CD14-positive monocyte (primary cell): ENCODE measurements around the gene SYNDIG1L. TPM values are rescaled to one million over a fixed set of nuclear protein-coding genes. Genes with fewer than 3 reads are reported as not detected.

Source experiments
- DNase-seq, 3 donors: peaks; one replicate each; pipeline ENCODE4 v3.0.0-alpha.2; 2011 to 2022
- H2AFZ ChIP-seq: 2 replicates; pipeline ENCODE4 v1.6.0; 2012; ENCODE audit warnings: mild to moderate bottlenecking, low read depth, low read length, inconsistent platforms; ENCODE audit not compliant: insufficient read depth, poor library complexity, severe bottlenecking
- H3K27ac ChIP-seq, 2 donors: 1 replicate in 1 of 2; 2 replicates in 1 of 2; pipeline ENCODE4 v1.5.1; 2012 to 2013; ENCODE audit warnings: low read length in 2 of 2, control low read depth in 1 of 2, inconsistent platforms in 1 of 2, low read depth in 1 of 2, mild to moderate bottlenecking in 1 of 2
- H3K27me3 ChIP-seq, 2 donors: one replicate each; pipeline versions ENCODE4 v1.6.0 to v1.6.1; 2011 to 2013; ENCODE audit warnings: low read length in 2 of 2; ENCODE audit not compliant: control insufficient read depth in 2 of 2, insufficient read depth in 2 of 2
- H3K36me3 ChIP-seq, 2 donors: replicated peaks in 1 of 2; 1 replicate in 1 of 2; 2 replicates in 1 of 2; pipeline versions ENCODE4 v1.5.1 to v1.6.1; 2012 to 2013; ENCODE audit warnings: low read length in 2 of 2, control low read depth in 1 of 2, inconsistent platforms in 1 of 2, mild to moderate bottlenecking in 1 of 2; ENCODE audit not compliant: insufficient read depth in 2 of 2, control insufficient read depth in 1 of 2
- H3K4me1 ChIP-seq, 2 donors: 1 replicate in 1 of 2; 2 replicates in 1 of 2; pipeline versions ENCODE4 v1.5.1 to v1.6.1; 2012 to 2013; ENCODE audit warnings: low read length in 2 of 2, control low read depth in 1 of 2, inconsistent platforms in 1 of 2, mild to moderate bottlenecking in 1 of 2, moderate library complexity in 1 of 2; ENCODE audit not compliant: insufficient read depth in 2 of 2, control insufficient read depth in 1 of 2
- H3K4me2 ChIP-seq: replicated peaks from 2 replicates; pipeline ENCODE3; 2012; ENCODE audit warnings: low read length, moderate library complexity, mild to moderate bottlenecking; ENCODE audit not compliant: poor library complexity, severe bottlenecking; ENCODE audit errors: extremely low read depth
- H3K4me3 ChIP-seq, 3 experiments: fragments of 200-600 bp in 1 of 3; sonication (generic) in 1 of 3; replicated peaks in 1 of 3; 1 replicate in 2 of 3; 2 replicates in 1 of 3; pipeline ENCODE4 v1.5.1; 2011 to 2013; ENCODE audit warnings: low read length in 3 of 3, mild to moderate bottlenecking in 3 of 3, control low read depth in 2 of 3, low read depth in 2 of 3, inconsistent platforms in 1 of 3, moderate library complexity in 1 of 3
- H3K79me2 ChIP-seq: 2 replicates; pipeline ENCODE4 v1.6.0; 2012; ENCODE audit warnings: mild to moderate bottlenecking, control low read depth, inconsistent platforms, low read length, moderate library complexity; ENCODE audit not compliant: insufficient read depth
- H3K9ac ChIP-seq: 2 replicates; pipeline ENCODE4 v1.6.0; 2017; ENCODE audit warnings: low read length, mild to moderate bottlenecking; ENCODE audit not compliant: insufficient read depth, poor library complexity, severe bottlenecking
- H3K9me3 ChIP-seq, 2 donors: replicated peaks in 1 of 2; 1 replicate in 1 of 2; 2 replicates in 1 of 2; pipeline versions ENCODE4 v1.5.1 to v1.6.1; 2012 to 2013; ENCODE audit warnings: low read length in 2 of 2, control low read depth in 1 of 2; ENCODE audit not compliant: control insufficient read depth in 1 of 2, insufficient read depth in 1 of 2
- H4K20me1 ChIP-seq: 2 replicates; pipeline ENCODE4 v1.6.0; 2012; ENCODE audit warnings: mild to moderate bottlenecking, low read length, control low read depth, moderate library complexity; ENCODE audit not compliant: insufficient read depth
- H3K27ac Mint-ChIP-seq, 7 donors: one replicate each; pipeline ENCODE4 v1.8.0; 2020; ENCODE audit warnings: mild to moderate bottlenecking in 7 of 7, mixed read lengths in 7 of 7, moderate library complexity in 6 of 7, inconsistent platforms in 2 of 7
- H3K27me3 Mint-ChIP-seq, 3 donors: one replicate each; pipeline ENCODE4 v1.8.0; 2021 to 2022; ENCODE audit warnings: low read depth in 3 of 3, mild to moderate bottlenecking in 3 of 3, mixed read lengths in 3 of 3, moderate library complexity in 3 of 3, inconsistent platforms in 1 of 3
- H3K36me3 Mint-ChIP-seq, 2 donors: one replicate each; pipeline ENCODE4 v1.8.0; 2020; ENCODE audit warnings: mixed read lengths in 2 of 2, inconsistent platforms in 1 of 2, mild to moderate bottlenecking in 1 of 2
- H3K4me1 Mint-ChIP-seq: one replicate; pipeline ENCODE4 v1.8.0; 2020; ENCODE audit warnings: mild to moderate bottlenecking, mixed read lengths
- H3K4me3 Mint-ChIP-seq, 2 donors: one replicate each; pipeline ENCODE4 v1.8.0; 2020; ENCODE audit warnings: mild to moderate bottlenecking in 2 of 2, mixed read lengths in 2 of 2, moderate library complexity in 1 of 2
- H3K9me3 Mint-ChIP-seq, 7 donors: one replicate each; pipeline ENCODE4 v1.8.0; 2020 to 2022; ENCODE audit warnings: mixed read lengths in 7 of 7, mild to moderate bottlenecking in 6 of 7, moderate library complexity in 6 of 7, inconsistent platforms in 2 of 7
- WGBS: methylation state at CpG from one replicate; pipeline ENCODE4 v1.1.5; 2013; ENCODE audit warnings: missing lambda C conversion rate; ENCODE audit not compliant: insufficient coverage; 5-methylcytosine and 5-hydroxymethylcytosine counted together
- intact Hi-C, 2 donors: fragments of 100-400 bp; cut with micrococcal nuclease; formaldehyde crosslinking; loops; one replicate each; pipeline versions ENCODE4 v1.15.0 to v1.15.1; 2023
- polyA minus RNA-seq: library from RNA; depleted of rRNA, polyadenylated mRNA; stranded (reverse); fragments of >200 nt; gene quantifications from 2 replicates; pipeline ENCODE4 v1.2.3, GENCODE V29; 2012
- polyA plus RNA-seq, 3 donors: library from polyadenylated mRNA; depleted of rRNA in 1 of 3; unstranded in 2 of 3; stranded (reverse) in 1 of 3; fragments of 300-500 nt in 2 of 3; fragments of >200 nt in 1 of 3; fragmentation: Illumina TruSeq in 2 of 3; gene quantifications; 1 replicate in 2 of 3; 2 replicates in 1 of 3; pipeline ENCODE4 v1.2.3, GENCODE V29; 2012 to 2021
- total RNA-seq, 12 experiments: library from RNA in 1 of 12; stranded (reverse) in 1 of 12; fragments of 120-200 nt in 1 of 12; gene quantifications; one replicate each; pipeline ENCODE4 v1.2.4 and lab custom pipeline; 2013 to 2026; ENCODE audit warnings: mixed read lengths in 6 of 12, inconsistent platforms in 1 of 12
- TF ChIP-seq, protein P1 (sequence below): fragments of 200-600 bp; IDR thresholded peaks from one replicate; pipeline ENCODE4 v1.8.0; 2022; ENCODE audit warnings: antibody characterized with exemption, mild to moderate bottlenecking

SYNDIG1L gene
- total RNA-seq (2013) = 0.04 TPM
- not detected for polyA plus RNA-seq
- 0.16 TPM in 1 of 2 replicates, not detected in the other for polyA minus RNA-seq
- 0 to 0.66 (median 0.05) reads per million in 11 experiments for total RNA-seq (lab: John Stamatoyannopoulos, UW)

DNA sequence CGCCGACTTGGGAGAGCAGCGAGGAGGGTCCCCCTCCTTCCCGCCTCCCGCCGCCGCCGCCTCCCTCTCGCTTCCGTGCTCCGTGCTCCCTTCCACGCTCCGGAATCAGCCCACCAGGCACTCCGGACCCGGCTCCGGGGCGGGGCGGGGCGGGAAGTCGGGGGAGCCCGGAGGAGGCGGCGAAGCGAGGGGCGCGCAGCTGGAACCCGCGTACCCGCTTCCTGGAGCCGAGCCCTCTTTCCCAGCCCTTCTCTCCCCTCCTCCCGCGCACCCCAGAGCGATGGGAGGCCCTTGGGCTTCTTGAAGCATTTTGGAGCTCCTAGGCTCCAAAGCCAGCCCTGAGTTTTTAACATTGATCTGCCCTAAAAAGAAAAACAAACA lies at the start of gene SYNDIG1L:
Gene SYNDIG1L (minus strand): TSS at position 9 of the 381 bp plus-strand sequence. CDS start 16,466 bp downstream, outside the sequence.
- no peak within 1 kb of the TSS for H3K27ac ChIP-seq
- WGBS = 3% methylated on average over 30 of the region's 33 CpGs
- H3K9ac ChIP-seq = no peak within 1 kb of the TSS
- intact Hi-C loops = no loop called here
- Mint-ChIP-seq H3K36me3 (peaks cover 0 to 2% of the 10 kb centered on the region in 2 donors), H3K4me3 (peak within 1 kb of the TSS in 1 of 2 donors; percentile 86), H3K27me3 (peaks cover 38 to 61% (median 51%) of the 10 kb centered on the region in 3 donors), H3K4me1 (peaks cover 2% of the 10 kb centered on the region), H3K27ac (peak within 1 kb of the TSS in 1 of 7 donors; percentile 25), H3K9me3 (peaks cover 0 to 2% (median 0%) of the 10 kb centered on the region in 7 donors)
- peaks cover 27% of the 10 kb centered on the region in 2 donors for H3K27me3 ChIP-seq
- TF ChIP-seq, protein P1, sequence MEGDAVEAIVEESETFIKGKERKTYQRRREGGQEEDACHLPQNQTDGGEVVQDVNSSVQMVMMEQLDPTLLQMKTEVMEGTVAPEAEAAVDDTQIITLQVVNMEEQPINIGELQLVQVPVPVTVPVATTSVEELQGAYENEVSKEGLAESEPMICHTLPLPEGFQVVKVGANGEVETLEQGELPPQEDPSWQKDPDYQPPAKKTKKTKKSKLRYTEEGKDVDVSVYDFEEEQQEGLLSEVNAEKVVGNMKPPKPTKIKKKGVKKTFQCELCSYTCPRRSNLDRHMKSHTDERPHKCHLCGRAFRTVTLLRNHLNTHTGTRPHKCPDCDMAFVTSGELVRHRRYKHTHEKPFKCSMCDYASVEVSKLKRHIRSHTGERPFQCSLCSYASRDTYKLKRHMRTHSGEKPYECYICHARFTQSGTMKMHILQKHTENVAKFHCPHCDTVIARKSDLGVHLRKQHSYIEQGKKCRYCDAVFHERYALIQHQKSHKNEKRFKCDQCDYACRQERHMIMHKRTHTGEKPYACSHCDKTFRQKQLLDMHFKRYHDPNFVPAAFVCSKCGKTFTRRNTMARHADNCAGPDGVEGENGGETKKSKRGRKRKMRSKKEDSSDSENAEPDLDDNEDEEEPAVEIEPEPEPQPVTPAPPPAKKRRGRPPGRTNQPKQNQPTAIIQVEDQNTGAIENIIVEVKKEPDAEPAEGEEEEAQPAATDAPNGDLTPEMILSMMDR = no peak
- no peak within 1 kb of the TSS for H3K4me3 ChIP-seq
- H3K79me2 ChIP-seq = no peaks in the 10 kb centered on the region
- no peak within 1 kb of the TSS for H3K4me2 ChIP-seq
- no peak within 1 kb of the TSS for H2AFZ ChIP-seq
- H3K9me3 ChIP-seq = no peaks in the 10 kb centered on the region
- no peaks in the 10 kb centered on the region for H4K20me1 ChIP-seq
- H3K4me1 ChIP-seq = no peaks in the 10 kb centered on the region
- H3K36me3 ChIP-seq = no peaks in the 10 kb centered on the region
- no peak for DNase-seq

DNA sequence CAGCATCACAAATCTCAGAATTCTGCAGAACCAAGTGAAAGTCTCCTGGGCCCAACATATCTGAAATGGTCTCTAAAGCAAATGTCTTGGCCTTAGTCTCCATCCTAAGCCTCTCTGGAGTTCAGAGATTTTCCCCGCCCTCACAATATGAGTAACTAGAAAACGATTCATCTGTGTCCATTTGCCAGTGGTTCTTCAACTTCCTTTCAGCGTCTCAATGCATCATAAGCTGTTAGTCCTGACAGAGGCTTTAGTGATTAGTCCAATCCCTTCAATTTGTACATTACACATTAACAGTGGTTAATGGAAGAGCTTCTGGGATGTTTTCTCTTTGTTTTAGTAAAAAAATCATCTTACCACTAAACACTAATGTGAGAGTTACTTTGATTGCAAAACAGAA lies 49.7 kb upstream of the SYNDIG1L start:
- Histone ChIP-seq H3K9me3 (no peaks in the 10 kb centered on the region), H3K79me2 (no peaks in the 10 kb centered on the region), H2AFZ (no peak overlapping the region), H3K4me1 (peaks cover 4 to 5% of the 10 kb centered on the region in 2 donors), H3K4me3 (no peak overlapping the region), H3K4me2 (no peak overlapping the region), H4K20me1 (peaks cover 73% of the 10 kb centered on the region), H3K9ac (no peak overlapping the region), H3K27ac (no peak overlapping the region), H3K36me3 (peaks cover 67 to 96% of the 10 kb centered on the region in 2 donors), H3K27me3 (no peaks in the 10 kb centered on the region)
- WGBS = no CpG with 5 or more reads among the region's 3 CpGs
- Mint-ChIP-seq H3K27me3 (peaks cover 0 to 2% (median 0%) of the 10 kb centered on the region in 3 donors), H3K4me1 (peaks cover 11% of the 10 kb centered on the region), H3K9me3 (peaks cover 3 to 7% (median 4%) of the 10 kb centered on the region in 7 donors), H3K27ac (no peak overlapping the region), H3K36me3 (peaks cover 73 to 96% of the 10 kb centered on the region in 2 donors), H3K4me3 (no peak overlapping the region)
- intact Hi-C loops = no loop called here
- TF ChIP-seq, protein P1 = no peak
- DNase-seq = no peak
